IPS-11a (cell line): ENCODE data around the gene RFLNA.
"Not testable (repeated sequence)": the region's sequence is repeated elsewhere in the genome, so short reads cannot be mapped to it uniquely, and the experiment has no call there.

ENCODE experiments used
- H3K4me3 ChIP-seq: one replicate; pipeline ENCODE4 v1.5.1; 2013; ENCODE audit warnings: low read depth, low read length, control low read depth

The RFLNA gene

DNA sequence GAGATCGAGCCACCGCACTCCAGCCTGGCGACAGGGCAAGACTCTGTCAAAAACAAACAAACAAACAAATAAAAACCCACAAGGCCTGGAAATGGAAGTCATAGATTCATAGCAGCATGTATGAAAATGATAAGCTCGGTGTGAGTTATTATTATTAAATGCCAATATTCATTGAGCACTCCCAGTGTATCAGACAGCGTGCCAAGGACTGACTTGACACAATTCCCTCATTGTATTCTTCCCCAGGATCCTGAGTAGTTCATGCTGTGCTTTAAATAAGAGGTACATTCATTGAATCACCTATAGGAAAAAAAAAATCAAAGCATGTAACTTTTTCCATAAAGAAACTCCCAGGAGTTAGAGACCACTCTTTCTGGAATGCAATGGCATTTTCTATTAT is 12.6 kb upstream of the RFLNA start:
- H3K4me3 ChIP-seq, result no peak overlapping the region

DNA sequence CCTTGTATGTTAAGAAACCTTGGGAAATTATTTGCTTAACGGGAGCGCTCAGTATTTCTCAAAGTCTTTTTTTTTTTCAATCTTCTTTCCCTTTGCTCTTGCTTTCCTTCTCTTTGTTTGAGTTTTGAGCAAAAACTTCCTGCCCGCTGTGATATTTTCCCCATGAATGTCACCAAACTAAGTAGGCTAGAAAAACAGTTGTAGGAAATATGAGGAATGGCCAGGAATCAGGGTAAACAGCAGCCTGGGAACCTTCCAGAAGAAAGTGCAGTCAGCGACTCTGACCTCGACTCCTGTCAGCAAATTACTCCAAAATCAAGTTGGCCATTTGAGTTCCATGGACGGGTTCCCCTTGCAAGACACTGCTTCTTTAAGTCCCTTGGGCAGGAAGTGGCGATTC is 11.6 kb upstream of the RFLNA start:
- no peak overlapping the region for H3K4me3 ChIP-seq

DNA sequence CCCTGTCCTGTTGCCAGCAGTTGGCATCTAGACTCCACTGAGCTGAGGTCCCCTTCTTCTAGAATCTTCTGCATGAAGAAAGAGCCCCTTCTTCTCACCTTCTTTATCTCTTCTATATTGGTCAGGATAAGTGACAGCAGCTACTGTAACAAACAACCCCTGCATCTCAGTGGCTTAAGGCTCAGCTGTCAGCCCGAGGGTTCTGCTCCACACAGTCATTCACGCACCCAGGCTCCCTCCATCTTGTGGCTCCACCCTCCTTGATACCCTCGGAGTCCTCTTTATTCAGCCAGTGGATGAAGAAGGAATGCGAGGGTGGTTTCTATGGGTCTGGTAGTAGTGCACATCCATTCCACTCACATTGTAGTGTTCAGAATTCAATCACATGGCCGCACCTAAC is 10.5 kb upstream of the RFLNA start:
- no peak overlapping the region for H3K4me3 ChIP-seq

- H3K4me3 ChIP-seq, result no peak overlapping the region
These were observed 8.5 kb upstream of the RFLNA start for GRCh38 chr12:124286414-124286813.

- H3K4me3 ChIP-seq, result no peak overlapping the region
These were observed 7.9 kb upstream of the RFLNA start for GRCh38 chr12:124286971-124287370.

DNA sequence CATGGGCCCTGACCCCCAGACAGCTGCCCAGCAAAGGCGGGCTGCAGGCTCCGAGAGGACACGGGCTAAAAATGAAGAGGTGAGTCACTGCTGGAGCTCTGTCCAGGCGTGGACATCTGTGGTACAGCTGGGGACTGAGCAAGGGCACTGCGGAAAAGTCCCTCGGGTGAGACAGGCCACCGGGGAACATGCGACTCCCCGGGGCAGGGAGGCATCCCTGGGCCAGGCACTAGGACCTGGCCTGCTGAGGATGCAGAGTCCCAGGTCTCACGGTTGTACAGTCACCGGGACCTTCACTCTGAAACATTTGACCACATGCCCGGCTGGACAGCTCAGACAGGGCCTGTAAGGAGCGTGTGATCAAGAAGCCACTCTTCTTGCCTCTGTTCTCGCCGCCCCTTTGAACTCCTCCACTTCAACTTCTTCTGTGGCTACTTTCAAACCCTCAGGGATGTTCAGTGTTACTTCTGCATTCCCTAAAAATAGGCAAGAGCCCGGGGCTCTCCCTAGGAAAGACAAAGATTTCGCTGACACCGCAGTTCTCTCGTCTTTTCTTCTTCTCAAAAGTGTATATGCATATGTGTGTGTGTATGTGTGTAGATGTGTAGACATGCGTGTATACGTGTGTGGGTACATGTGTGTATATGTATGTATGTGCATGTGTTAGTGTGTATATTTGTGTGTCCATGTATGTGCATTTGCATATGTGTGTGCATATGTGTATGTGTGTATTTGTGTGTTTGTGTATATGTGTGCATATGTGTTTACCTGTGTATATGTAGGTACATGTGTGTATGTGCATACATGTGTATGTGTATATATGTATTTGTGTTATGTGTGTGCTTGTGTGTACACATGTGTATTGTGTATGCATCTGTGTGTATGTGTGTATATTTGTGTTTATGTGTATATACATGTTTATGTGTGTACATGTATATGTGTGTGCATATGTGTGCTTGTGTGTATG is 5.0 kb upstream of the RFLNA start:
- H3K4me3 ChIP-seq, result no peak overlapping the region

DNA sequence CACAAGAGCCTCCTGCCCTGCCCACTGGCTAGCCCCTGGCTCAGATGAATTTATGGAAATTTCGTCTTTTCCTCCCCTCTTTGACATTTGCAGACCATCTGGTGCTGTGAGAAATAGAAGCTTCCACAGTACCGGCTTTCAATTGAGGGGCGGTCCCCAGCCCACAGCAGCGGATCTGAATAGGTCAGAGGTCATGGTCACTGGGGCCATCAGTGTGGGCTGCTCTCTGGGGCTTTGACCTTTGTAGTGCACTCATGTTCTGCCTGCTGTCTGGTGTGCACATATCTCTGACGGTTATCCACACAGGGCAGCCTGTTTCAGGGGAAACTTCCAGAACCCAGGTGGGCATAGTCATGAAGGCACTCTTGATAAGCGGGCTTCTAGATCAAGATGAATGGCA is 2.5 kb upstream of the RFLNA start:
- H3K4me3 ChIP-seq, result no peak overlapping the region

GRCh38 chr12:124293286-124294003 is 1.4 kb upstream of the RFLNA start:
- no peak overlapping the region for H3K4me3 ChIP-seq

DNA sequence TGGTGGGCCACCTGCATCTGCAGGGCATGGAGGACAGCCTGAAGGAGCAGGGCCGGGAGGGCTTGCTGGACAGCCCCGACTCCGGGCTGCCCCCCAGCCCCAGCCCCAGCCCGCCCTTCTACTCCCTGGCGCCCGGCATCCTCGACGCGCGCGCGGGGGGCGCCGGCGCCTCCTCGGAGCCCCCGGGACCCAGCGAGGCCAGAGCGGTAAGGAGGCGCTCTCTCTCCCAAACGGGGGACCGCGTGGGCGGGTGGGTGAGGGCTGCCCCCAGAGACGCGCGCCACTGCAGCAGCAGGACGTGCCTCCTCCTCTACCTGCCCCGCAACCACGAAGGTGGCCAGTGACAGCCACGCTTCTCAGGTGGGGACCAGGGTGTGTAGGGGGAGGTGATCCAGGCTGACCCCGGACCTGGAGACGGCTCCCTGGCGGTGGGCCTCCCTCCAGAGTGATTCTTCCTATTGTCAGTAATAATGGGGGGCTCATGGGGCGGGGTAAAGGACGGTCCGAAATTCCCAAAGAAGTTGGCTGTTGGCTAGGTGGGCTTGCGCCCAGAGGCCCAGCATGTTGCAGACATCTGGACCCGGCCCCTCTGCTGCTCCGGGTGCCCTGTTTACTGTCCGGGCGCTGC is 652 bp downstream of the RFLNA start:
- peak overlapping the region; percentile 25 for H3K4me3 ChIP-seq

GRCh38 chr12:124296295-124296915 is 1.5 kb downstream of the RFLNA start:
- H3K4me3 ChIP-seq, result no peak overlapping the region

DNA sequence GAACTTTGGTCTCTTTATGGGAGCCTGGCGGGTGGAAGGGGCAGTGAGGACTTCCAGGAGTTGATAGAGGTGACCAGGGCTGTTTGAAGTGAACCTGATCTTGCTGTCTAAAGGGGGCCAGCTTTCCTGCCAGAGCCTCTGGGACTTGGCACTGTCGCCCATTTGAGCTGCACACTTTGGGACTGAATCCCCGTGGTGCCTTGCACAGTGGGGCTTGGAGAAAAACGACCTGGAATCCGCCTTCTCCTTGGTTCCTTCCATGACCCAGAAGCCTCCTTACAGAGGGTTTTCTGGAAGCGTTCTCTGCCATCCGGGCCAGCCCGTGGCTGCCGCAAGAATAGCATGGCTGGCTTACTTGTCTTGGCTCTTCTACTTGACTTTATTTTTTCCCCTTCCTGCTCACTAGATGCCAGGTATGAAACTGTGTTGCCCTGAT is 2.0 kb downstream of the RFLNA start:
- H3K4me3 ChIP-seq, result no peak overlapping the region

- no peak overlapping the region for H3K4me3 ChIP-seq
These were observed 2.5 kb downstream of the RFLNA start for GRCh38 chr12:124297389-124297788.

- no peak overlapping the region for H3K4me3 ChIP-seq
These were observed 3.0 kb downstream of the RFLNA start for GRCh38 chr12:124297856-124298255.

DNA sequence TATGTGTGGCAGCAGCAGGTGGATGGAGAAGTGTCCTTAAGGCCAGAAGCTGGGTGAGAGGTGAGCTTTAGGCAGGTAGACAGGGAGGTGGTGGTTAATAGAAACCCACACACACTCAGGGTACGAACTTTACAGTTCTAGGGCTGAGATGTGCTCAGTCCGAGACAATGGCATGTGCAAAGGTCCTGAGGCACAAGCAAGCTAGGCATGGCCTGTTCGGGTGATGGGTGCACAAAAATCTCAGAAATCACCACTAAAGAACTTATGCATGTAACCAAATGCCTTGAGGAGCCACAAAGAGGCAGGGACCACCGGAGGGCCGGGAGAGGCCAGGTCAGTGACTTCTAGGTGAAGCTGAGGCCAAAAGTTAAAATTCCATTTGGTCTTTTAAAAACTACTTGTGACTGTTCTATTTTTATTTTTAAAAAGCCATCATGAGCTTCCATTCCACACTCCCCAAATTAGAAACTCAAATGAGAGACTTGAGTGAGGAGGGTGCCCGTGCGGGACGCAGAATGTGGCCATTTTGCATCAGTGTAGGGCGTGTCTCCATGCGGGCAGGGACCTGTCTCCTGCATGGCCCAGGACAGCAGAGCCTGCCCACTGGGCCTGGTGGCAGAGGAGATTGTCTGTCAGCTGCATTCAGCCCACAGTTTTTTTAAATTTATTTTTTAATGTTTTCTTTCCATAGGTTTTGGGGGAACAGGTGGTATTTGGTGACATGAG is 4.0 kb downstream of the RFLNA start:
- no peak overlapping the region for H3K4me3 ChIP-seq

DNA sequence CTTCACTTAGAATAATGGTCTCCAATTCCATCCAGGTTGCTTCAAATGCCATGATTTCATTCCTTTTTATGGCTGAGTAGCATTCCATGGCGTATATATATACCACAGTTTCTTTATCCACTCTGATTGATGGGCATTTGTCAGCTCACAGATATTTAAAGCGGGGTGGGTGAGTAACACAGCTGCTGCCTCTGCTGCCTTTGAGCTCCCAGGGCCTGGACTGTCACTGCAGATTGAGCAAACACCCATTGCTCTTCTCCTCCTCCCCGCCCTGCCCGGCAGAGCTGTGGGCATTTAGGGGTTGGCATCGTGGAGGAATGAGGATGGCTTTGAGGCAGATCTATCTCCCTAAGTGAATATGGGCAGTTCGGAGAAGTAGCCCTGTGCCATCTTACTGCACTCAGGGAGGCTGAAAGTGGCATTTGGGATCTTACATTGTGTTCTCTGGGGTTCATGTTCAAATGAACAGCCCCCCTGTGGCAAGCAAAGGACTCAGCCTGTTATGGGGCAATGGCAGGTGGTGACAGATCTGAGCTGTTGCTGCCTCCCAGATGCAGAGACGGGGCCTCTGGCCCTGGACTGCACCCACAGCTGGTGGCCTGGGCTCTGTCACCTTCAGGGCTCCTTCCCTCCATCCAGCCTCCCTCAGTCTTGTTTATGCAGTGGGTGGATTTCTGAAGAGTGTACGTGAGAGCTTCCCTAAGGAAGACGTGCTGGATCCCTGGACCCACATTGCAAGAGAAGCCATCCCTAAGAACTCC is 4.9 kb downstream of the RFLNA start:
- H3K4me3 ChIP-seq, result no peak overlapping the region

- H3K4me3 ChIP-seq, result not testable (repeated sequence)
These were observed 5.8 kb downstream of the RFLNA start for GRCh38 chr12:124300657-124301056.

- H3K4me3 ChIP-seq, result no peak overlapping the region
These were observed 6.3 kb downstream of the RFLNA start for GRCh38 chr12:124301084-124301654.

DNA sequence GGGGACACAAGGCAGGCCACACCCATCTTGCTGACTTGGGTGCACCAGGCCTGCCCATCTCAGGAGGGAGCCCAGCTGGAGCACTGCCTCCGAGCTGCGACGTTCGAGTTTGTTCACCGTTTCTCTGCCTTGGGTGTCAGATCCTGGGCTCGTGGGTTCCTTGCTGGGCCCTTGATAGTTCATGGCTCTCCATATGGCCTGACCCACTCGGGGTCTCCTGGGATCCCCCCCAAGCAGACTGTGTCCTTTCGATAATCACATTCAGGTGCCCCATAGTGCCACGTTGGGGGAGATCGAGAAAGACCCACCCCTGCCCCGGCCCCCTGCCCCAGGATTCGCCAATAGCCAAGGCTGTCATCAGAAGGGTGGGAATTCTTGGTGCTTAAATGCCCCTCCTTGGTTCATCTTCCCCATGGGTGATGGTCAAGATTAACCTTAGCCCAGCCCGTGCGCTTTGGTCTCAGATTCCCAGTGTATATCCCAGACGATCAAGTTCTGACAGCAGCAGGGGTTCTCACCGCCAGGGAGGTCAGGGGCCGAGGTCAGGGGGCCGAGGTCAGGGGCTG is 7.4 kb downstream of the RFLNA start:
- no peak overlapping the region for H3K4me3 ChIP-seq
